GM10847 (cell line): ENCODE results near the gene TEKTIP1.

Source experiments
- POLR2A ChIP-seq: IDR thresholded peaks from 2 replicates; pipeline ENCODE4 v1.6.1; 2011; ENCODE audit not compliant: insufficient read length; ENCODE audit errors: extremely low read depth

TEKTIP1 gene

GRCh38 chr19:3538965-3539755 lies at the start of gene TEKTIP1:
Gene TEKTIP1 (plus strand): TSS chr19:3539174. CDS start chr19:3539178, 4 bp downstream.
- no peak for TF ChIP-seq POLR2A

- no peak for TF ChIP-seq POLR2A
Measured at GRCh38 chr19:3491396-3492119, 47.4 kb upstream of the TEKTIP1 start.

GRCh38 chr19:3492131-3492839 lies 46.7 kb upstream of the TEKTIP1 start:
- TF ChIP-seq POLR2A = no peak

GRCh38 chr19:3492919-3493318 lies 46.1 kb upstream of the TEKTIP1 start:
- no peak for TF ChIP-seq POLR2A

- TF ChIP-seq POLR2A = no peak
Measured at GRCh38 chr19:3493651-3494050, 45.3 kb upstream of the TEKTIP1 start.

GRCh38 chr19:3494051-3494450 lies 44.9 kb upstream of the TEKTIP1 start:
- TF ChIP-seq POLR2A = no peak

GRCh38 chr19:3494559-3494958 lies 44.4 kb upstream of the TEKTIP1 start:
- no peak for TF ChIP-seq POLR2A

- no peak for TF ChIP-seq POLR2A
Measured at GRCh38 chr19:3496392-3497273, 42.3 kb upstream of the TEKTIP1 start.

GRCh38 chr19:3497757-3498520 lies 41.0 kb upstream of the TEKTIP1 start:
- no peak for TF ChIP-seq POLR2A

- TF ChIP-seq POLR2A = no peak
Measured at GRCh38 chr19:3499738-3500428, 39.1 kb upstream of the TEKTIP1 start.

- TF ChIP-seq POLR2A = peak; percentile 84
Measured at GRCh38 chr19:3500429-3501101, 38.4 kb upstream of the TEKTIP1 start, which contains the start of gene DOHH. Gene DOHH (minus strand): TSS chr19:3500674. CDS start chr19:3496814, 3,860 bp downstream.

GRCh38 chr19:3501780-3502179 lies 37.2 kb upstream of the TEKTIP1 start:
- no peak for TF ChIP-seq POLR2A

- TF ChIP-seq POLR2A = no peak
Measured at GRCh38 chr19:3503036-3503572, 35.9 kb upstream of the TEKTIP1 start.
